Activated CD4-positive, alpha-beta T cell treated with anti-CD3 and anti-CD28 coated beads for 24 hours (primary cell): ENCODE measurements around the gene GCN1.
"Not testable (repeated sequence)": the region's sequence is repeated elsewhere in the genome, so short reads cannot be mapped to it uniquely, and the experiment has no call there.

Source experiments
- DNase-seq, 2 donors: peaks; one replicate each; pipeline ENCODE4 v3.0.0-alpha.2; 2020; ENCODE audit warnings: low read depth in 2 of 2

Gene GCN1, protein sequence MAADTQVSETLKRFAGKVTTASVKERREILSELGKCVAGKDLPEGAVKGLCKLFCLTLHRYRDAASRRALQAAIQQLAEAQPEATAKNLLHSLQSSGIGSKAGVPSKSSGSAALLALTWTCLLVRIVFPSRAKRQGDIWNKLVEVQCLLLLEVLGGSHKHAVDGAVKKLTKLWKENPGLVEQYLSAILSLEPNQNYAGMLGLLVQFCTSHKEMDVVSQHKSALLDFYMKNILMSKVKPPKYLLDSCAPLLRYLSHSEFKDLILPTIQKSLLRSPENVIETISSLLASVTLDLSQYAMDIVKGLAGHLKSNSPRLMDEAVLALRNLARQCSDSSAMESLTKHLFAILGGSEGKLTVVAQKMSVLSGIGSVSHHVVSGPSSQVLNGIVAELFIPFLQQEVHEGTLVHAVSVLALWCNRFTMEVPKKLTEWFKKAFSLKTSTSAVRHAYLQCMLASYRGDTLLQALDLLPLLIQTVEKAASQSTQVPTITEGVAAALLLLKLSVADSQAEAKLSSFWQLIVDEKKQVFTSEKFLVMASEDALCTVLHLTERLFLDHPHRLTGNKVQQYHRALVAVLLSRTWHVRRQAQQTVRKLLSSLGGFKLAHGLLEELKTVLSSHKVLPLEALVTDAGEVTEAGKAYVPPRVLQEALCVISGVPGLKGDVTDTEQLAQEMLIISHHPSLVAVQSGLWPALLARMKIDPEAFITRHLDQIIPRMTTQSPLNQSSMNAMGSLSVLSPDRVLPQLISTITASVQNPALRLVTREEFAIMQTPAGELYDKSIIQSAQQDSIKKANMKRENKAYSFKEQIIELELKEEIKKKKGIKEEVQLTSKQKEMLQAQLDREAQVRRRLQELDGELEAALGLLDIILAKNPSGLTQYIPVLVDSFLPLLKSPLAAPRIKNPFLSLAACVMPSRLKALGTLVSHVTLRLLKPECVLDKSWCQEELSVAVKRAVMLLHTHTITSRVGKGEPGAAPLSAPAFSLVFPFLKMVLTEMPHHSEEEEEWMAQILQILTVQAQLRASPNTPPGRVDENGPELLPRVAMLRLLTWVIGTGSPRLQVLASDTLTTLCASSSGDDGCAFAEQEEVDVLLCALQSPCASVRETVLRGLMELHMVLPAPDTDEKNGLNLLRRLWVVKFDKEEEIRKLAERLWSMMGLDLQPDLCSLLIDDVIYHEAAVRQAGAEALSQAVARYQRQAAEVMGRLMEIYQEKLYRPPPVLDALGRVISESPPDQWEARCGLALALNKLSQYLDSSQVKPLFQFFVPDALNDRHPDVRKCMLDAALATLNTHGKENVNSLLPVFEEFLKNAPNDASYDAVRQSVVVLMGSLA (N-terminal part only)

DNA sequence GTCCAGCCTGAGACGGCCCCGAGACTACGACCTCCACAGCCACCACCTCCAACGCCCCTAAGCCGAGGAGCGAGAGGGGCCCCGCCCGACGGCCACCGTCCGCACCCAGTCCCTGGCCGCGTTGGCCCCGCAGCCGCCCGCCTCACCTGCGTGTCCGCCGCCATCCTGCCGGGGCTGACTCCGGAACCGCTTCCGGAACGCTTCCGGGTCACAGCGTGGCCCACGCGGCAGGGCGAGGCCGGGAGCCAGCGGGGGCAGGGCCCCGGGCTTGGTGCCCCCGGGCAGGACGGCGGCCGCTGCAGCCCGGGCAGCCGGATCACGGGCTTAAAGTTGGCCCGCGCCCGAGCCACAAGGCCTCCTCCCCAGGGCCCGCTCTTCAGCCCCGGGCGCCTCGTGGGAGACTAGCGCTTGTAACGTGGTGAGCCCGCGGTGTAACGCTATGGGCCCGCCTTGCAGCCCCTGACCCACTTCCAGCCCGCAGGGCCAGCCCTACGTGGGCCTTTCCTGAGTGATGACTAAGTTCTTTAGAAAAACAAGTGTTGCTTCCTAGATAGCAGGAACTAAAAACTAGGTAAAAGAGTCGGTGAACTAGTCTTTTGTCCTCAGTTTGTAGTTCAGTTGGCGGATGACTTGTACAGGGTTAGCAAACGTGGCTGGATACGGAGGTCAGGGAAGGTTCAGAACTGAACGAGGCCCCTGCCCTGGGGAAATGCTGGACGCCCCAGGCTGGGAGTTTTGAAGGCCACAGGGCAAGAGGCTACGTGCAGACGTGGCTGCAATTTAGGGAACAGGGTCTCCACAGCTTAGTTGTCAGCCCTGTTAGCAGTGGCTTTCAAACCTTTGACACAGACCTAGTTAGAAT is at the start of gene GCN1:
Gene GCN1, minus strand, starts transcription at position 182 of the 862 bp plus-strand sequence. Its CDS starts 18 bp downstream, at position 164.
- peak; percentile 82 for DNase-seq

DNA sequence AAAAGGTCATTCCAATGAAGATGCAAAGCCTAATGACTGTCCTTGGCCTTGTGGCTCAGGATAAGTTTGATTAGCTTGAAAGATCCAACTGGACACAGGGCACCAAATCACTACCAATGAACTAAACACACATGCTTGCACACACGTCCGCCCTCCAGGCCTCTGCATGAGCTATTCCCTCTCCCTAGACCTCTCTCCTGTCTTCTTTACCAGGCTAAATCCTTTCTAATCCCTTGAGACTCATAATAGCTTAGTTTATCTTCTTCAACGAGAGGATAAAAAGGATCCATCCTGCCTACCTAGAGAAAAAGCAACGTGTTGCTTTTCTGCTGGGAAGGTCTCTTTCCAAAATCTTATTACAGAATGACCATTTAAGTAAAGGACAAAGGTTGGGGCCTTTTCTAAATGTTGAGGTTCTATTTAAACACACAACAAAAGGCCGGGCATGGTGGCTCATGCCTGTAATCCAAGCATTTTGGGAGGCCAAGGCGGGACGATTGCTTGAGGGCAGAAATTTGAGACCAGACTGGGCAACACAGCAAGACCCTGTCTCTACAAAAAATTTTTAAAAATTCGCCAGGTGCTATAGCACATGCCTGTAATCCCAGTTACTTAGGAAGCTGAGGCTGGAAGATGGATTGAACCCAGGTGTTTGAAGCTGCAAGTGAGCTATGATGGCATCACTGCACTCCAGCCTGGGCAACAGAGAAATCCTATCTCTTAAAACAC is 48.6 kb upstream of the GCN1 start:
- no peak for DNase-seq

DNA sequence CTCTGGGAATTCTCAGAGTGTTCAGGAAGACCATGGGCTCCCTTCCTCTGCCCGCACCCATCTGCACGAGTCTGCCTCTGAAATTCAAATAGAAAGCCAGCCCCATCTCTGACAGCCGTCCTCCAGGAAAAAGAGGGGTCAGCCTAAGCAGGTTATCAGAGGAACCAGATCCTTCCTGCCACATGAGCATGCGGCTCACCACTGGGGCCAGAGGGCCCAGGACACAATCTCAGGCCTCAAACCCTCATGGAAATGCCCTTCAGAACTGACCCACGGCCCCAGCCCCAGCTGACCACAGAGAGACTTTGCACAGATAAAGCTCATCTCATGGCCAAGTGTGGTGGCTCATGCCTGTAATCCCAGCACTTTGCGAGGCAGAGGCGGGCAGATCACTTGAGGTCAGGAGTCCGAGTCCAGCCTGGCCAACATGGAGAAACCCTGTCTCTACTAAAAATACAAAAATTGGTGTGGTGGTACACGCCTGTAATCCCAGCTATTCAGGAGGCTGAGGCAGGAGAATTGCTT is 47.8 kb upstream of the GCN1 start:
- DNase-seq, result no peak

DNA sequence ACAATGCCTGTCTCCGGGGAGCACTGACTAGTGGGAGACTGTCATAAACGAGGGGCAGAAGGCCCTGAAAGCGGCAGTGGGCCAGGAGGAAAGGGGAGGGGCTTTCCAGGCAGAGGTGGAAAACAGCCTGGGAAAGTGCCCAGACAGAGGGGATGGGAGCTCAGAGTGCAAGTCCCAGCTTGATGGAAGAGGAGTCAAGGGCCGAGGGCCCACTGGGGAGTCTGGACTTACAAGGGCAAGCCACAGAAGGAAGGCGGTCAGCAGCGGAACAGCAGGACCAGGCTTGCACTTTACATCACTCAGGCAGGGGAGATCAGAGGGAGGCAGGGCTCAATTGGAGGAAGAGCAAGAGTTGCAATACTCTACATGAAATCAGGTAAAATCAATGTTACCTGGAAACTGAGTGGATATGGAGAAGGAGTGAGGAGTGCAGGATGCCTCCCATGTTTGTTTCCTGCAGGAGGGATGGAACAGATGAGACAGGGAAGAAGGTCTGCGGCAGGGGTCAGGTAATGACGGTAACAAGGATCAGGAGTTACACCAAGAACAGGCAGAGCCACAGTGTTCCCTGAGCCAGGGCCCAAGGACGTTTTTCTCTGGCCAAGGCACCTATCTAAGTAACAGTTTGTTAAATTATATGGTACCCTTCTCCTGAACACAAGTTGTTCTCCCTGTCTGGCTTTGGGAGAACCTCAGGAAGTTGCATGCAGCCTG is 47.2 kb upstream of the GCN1 start:
- no peak for DNase-seq

DNA sequence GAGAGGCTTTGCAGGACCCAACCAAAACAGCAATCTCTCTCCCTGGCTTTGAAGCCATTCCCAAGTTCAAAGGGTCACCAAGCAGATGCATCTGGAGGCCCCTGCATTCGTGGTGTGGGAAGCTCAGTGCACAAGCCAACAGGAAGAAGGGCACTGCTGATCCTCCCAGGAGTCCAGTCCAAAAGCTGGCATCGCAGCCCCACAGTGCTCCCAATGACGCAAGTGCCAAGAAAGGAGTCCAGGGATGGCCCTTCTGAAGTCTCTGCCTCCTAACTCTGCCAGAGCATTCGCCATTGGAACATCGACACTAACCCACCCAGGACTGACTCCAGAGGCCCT is 45.9 kb upstream of the GCN1 start:
- DNase-seq, result no peak

DNA sequence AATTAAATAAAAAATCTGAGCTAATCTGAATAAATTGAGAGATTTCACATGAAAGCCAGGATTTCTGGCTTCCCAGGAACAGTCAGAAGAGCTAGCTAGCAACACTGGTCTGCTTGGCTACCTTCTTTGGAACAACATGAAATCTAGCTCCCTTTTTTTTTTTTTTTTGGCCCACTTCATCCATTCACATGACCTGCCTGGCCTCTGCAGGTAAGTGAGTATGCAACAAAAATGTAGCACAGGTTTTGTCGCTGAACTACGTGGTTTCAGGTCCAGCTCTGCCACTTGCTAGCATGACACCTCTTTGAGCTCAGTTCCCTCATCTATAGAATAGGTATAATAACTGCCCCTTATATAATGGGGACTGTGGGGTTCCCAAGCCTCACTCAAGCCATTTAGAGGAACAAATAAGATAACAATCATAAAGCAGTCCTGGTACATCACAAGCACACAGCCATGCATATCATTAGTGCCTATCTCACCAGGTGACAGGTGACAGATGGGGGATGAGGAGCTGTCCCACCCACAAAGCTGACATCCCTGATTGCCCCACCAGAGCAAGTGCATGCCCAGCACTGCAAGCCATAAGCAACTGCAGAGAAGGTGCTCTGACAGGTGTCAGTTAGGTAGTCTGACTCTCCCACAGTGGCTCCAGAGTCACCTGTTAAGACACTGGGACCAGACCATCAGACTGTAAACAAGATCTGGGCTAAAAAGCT is 45.4 kb upstream of the GCN1 start:
- no peak for DNase-seq

DNA sequence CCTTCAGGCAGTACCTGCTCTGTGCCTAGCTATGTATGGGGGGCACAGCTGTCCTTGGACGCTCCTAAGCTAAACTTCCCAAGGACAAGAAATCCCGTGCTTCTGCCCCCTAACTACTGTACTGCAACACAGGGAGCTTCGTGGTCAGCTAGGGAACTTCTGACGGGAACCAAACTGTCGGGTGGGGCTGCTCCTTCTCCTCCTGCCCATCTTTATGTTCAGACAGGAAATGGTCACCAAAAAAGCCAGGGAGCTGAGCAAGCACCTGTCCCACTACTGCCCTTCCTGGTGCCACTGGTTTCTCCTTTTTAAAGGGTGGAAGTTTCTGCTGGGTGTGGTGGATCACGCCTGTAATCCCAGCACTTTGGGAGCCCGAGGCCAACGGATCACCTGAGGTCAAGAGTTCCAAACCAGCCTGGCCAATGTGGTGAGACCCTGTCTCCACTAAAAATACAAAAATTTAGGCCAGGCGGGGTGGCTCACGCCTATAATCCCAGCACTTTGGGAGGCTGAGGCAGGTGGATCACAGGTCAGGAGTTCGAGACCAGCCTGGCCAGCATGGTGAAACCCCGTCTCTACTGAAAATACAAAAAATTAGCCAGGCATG is 44.4 kb upstream of the GCN1 start:
- no peak for DNase-seq

DNA sequence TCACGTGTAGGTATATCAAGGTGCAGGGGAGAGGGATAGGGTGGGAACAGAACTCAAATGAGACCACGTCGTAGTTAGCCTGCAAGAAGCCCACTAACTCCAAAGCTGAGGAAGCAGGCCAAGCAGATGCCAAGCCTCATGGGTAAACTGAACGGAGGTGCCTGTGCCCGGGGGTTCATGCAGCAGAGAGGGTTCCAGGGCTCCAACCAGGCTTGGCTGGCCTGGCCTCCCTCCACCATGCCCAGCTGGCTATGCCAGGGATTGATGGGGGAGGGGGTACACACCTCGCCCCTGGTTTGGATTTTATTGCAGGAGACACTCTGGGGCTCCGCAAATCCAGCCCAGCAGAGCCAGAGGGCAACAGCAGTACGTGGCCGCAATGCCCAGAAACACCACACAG is 43.7 kb upstream of the GCN1 start:
- DNase-seq, result no peak

DNA sequence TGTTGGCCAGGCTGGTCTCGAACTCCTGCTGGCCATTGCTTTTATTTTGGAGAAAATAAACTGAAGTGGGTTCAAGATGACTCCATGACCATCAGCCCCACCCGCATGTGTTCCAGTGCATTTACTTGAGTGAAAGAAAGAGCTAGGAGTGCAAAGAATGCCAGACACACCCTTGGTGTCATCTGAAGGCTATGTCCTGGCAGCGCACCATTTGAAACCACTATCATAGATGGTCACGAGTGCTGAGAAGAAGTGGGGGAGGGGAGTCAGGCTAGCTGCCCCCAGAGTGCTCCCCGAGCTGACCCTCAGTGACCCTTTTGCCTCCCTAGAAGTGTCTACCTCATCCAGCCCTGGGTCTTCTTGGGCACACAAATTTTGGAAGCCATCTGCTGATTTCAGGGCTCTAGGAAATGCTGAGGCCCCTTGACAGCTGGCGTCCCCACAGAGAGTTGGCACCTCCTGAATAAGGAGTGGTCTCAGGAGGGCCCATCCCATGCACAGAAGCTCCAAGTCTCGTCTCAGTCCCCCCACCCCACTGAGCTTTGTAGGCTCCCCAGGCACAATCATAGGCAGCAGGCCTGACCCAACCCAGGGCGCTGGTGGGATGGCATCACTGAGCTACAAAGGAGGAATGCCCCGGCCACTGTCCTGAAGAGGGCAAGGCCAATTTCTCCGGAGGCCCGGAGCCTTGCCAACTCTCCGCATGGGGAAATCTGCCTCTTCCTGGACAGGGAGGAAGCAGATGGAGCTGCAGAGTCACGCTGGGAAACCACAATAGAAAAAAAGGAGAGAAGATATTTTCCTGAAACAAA is 43.1 kb upstream of the GCN1 start:
- DNase-seq, result no peak

DNA sequence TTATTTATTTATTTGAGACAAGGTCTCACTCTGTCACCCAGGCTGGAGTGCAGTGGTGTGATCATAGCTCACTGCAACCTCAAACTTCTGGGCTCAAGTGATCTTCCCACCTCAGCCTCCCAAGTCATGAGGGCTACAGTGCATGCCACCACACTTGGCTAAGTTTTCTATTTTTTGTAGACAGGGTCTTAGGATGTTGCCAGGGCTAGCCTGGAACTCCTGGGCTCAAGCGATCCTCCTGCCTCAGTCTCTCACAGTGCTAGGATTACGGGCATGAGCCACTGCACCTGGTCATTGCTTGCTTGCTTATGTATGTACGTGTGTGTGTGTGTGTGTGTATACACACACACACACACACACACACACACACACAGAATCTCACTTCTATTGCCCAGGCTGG is 42.3 kb upstream of the GCN1 start:
- not testable (repeated sequence) for DNase-seq

DNA sequence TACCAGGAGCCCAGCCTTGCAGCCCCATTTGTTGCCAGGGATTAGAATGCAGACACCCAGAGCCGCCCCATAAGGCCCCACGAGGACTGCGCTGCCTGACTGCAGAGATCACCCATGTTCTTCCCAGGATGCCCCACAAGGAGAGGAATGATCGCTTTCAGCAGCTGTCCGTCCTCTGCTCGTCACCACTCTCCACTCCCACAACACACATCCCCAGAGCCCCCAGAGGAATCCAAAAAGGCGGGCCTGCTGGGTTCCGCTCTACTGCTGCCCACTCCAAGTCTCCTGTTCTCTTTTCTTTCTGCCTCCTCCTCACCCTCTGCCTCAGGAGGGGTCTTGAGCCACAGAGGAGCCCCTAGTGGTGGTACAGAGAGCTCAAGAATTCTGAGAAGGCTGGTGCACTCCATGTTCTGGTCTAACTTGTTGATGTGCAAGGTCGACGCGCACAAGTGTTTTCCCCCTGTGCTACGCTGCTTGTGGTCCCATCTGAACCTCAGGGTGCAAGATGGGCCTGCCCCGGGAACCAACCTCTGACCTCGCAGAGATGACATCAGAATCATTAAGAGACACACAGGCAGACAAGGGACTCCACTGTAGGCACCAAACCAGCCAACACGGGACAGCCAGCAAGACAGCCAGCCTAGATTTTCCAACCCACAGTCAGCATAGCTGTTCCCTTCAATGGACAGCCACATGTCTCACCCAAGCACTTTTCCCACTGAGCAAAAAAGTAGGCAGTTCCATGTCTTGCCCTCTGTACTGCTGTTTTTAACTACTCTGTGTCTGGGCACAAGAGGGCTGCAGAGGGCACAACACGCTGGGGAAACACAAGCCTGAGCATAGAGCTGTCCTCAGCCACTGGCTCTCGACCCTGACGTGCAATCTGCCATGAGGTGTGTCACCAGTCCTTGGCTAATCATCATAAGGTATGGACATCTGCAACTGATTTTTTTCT is 41.1 kb upstream of the GCN1 start:
- no peak for DNase-seq

DNA sequence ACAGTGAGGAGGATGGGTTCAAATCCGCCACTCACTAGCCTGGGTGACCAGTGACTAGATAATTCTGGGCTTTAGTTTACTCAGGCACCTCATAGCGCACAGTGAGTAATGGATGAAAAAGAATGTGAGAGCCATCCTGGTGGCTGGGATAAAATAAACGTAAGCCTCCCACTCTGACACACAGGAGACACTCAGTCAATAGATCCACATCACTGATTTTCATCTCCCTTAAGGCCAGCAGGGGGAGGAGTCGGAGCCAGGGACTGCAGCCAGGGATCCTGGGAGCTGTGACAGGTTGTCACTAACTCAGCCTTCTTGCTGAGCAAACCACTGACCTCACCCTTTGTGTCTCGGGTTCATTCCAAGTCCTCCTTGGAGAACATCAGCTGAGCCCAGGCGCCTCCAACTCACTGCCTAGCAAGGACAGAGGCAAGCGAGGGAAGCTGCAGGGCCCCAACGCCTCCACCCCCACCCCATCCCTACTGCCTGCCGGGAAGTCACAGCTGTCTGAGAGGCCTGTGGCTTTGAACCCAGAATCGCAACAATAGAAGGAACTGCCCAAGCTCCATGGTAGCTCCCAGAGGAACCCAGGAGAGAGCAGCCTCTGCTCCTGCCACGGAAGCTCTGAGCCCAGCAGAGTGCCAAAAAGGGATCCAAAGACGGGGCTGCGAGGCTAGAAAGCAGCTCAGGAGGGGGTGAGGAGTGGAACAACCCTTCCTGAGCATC is 40.3 kb upstream of the GCN1 start:
- DNase-seq, result no peak

DNA sequence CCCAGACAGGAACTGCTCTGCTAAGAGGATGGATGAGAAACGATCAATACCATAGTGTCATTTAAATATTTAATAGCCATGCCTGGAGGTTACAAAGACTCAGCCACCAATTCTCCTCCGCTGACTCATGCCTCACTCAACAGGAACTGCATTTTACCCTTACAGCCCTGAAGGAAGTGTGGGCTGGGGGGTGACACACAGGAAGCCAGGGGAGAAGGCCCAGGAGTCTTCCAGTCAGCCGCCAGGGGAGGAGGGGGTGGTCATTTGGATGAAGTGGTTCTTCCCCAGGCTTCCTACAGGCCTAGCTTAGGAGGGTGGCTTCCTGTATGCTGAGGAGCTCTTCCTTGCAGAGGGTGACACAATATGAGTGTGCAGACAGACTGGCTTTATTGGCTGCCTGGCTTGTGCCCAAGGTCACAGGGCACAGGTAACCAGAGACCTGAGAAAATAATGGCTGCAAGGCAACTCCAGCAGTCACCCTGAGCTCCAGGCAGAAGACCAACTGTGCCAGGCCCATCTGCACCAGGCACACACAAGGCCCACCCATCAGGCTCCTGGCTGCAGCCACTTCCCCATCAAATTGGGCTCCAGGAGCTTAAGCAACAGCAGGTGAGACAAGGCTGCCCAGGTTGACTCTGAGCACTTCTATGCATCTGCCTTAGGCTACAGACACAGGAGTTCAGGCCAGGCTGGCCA is 36.9 kb upstream of the GCN1 start:
- DNase-seq, result peak; percentile 69 to 70

DNA sequence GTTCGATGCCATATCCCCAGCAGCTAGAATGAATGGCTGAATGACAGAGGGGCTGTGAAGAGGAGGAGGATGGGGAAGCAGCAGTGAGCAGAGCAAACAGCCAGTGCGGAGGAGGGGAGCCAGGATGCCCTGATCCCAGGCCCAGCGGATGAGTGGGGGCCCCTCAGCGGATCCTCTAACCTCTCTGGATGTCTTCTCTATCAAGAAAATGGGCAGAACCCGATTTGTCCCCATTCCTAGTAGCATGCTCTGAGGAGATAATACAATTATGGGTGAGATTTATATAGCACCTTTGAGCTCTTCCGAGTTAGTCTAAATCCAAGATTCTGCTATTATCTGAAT is 36.4 kb upstream of the GCN1 start:
- no peak for DNase-seq

DNA sequence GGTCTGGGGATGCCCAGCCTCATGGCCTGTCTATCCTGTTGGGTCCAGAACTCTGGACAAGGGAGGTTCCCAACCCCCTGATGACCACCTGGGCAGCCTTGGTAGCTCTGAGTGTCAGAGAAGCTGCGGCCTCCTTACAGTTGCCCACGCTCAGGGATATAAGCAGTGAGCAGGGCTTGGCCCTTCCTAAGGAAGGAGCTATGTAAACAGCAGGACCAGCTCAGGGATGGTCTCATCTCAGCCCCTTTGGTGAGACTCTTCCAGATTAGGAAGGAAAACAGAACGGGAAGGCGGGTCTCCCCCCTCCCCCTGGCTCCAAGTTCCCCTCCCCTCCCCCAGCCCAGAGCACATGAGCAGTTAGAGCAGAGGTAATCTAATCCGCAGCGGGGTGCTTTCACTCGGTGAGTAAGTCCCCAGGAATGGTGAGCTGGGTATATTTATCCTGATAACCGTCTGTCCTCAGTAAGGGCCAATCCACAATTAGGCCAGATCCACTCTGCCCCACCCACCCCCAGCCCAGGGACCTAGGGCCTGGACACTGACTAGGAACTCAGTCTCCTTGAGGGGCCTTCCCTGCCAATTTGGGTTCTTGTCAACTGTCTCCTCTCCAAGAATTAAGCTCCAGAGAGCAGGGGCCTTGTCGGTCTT is 35.9 kb upstream of the GCN1 start:
- no peak for DNase-seq
